HCT116 (cell line): ENCODE data around the gene CAMSAP3. TPM values are rescaled to one million over a fixed set of nuclear protein-coding genes. Genes with fewer than 3 reads are reported as not detected.
"Not testable (repeated sequence)": the region's sequence is repeated elsewhere in the genome, so short reads cannot be mapped to it uniquely, and the experiment has no call there.

ENCODE experiments used
- ATAC-seq: fragments of 200-7000 bp; cut with Tn5 transposase; 2 replicates; pipeline ENCODE4 v1.9.1; 2020; ENCODE audit warnings: mild to moderate bottlenecking, moderate library complexity
- BruUV-seq: library from RNA; stranded (reverse); fragments of 400-500 nt; replicated peaks from 2 replicates; lab custom pipeline; 2021; lab: Mats Ljungman, UMichigan
- CTCF ChIA-PET: fragments of 300-600 bp; sonication (Branson Sonifier 250); formaldehyde crosslinking; loops from one replicate; lab custom pipeline; 2021; ENCODE audit warnings: antibody characterized with exemption; lab: Charles Lee
- POLR2A ChIA-PET: fragments of 300-600, 350-600 bp; sonication (Branson Sonifier 250); formaldehyde crosslinking; loops from one replicate; lab custom pipeline; 2021; ENCODE audit warnings: antibody characterized with exemption; lab: Charles Lee
- RAD21 ChIA-PET, 2 experiments: fragments of 300-600 bp; sonication (Branson Sonifier 250); formaldehyde crosslinking; loops; one replicate each; lab custom pipeline; 2023; ENCODE audit warnings: low total read pairs in 2 of 2; ENCODE audit not compliant: uncharacterized antibody in 2 of 2, unreplicated experiment in 2 of 2, low non-redundant PET in 1 of 2; lab: Charles Lee
- DNase-seq: peaks from one replicate; pipeline ENCODE4 v3.0.0-alpha.2; 2010; ENCODE audit warnings: low read depth, low spot score
- H2AFZ ChIP-seq: fragments of 200-600 bp; shearing (Covaris generic), sonication (generic); 2 replicates; pipeline ENCODE4 v1.6.1; 2017; ENCODE audit warnings: low read depth, mixed run types, mixed read lengths, antibody characterized with exemption, low read length; ENCODE audit not compliant: poor library complexity, severe bottlenecking
- H3K27ac ChIP-seq: 2 replicates; pipeline ENCODE4 v1.5.1; 2012; ENCODE audit warnings: low read depth, low read length
- H3K27me3 ChIP-seq: fragments of 200-600 bp; sonication (generic); 2 replicates; pipeline ENCODE4 v1.6.1; 2016; ENCODE audit warnings: mixed run types, low read length, mixed read lengths; ENCODE audit not compliant: insufficient read depth
- H3K36me3 ChIP-seq, 2 experiments: fragments of 200-500 bp in 1 of 2; fragments of 200-600 bp in 1 of 2; sonication (Bioruptor generic) in 1 of 2; sonication (generic) in 1 of 2; 2 replicates each; pipeline versions ENCODE4 v1.5.1 to v1.6.1; 2014 to 2016; ENCODE audit warnings: low read length in 2 of 2, inconsistent platforms in 1 of 2, mixed read lengths in 1 of 2, mixed run types in 1 of 2; ENCODE audit not compliant: insufficient read depth in 2 of 2, control insufficient read depth in 1 of 2
- H3K4me1 ChIP-seq, 2 experiments: fragments of 200-600 bp in 1 of 2; sonication (generic) in 1 of 2; 2 replicates each; pipeline versions ENCODE4 v1.5.1 to v1.6.1; 2012 to 2017; ENCODE audit warnings: low read length in 2 of 2, inconsistent platforms in 1 of 2, mild to moderate bottlenecking in 1 of 2, mixed read lengths in 1 of 2, mixed run types in 1 of 2, moderate library complexity in 1 of 2; ENCODE audit not compliant: insufficient read depth in 2 of 2, control insufficient read depth in 1 of 2
- H3K4me2 ChIP-seq: fragments of 200-600 bp; sonication (generic); 2 replicates; pipeline ENCODE4 v1.6.1; 2017; ENCODE audit warnings: mixed run types, low read length, mixed read lengths
- H3K4me3 ChIP-seq, 2 experiments: fragments of 200-600 bp in 1 of 2; sonication (generic) in 1 of 2; replicated peaks in 1 of 2; 2 replicates each; pipeline ENCODE4 v1.5.1; 2011 to 2016; ENCODE audit warnings: low read length in 2 of 2, control low read depth in 1 of 2, low read depth in 1 of 2, mild to moderate bottlenecking in 1 of 2, mixed read lengths in 1 of 2, mixed run types in 1 of 2
- H3K79me2 ChIP-seq: fragments of 200-600 bp; sonication (generic); 2 replicates; pipeline ENCODE4 v1.6.1; 2017; ENCODE audit warnings: mild to moderate bottlenecking, mixed run types, low read length, moderate library complexity, mixed read lengths; ENCODE audit not compliant: insufficient read depth
- H3K9ac ChIP-seq: fragments of 200-600 bp; sonication (generic); 2 replicates; pipeline ENCODE4 v1.6.1; 2016; ENCODE audit warnings: low read length, mixed read lengths
- H3K9me2 ChIP-seq: fragments of 200-600 bp; sonication (generic), shearing (Covaris generic); 2 replicates; pipeline ENCODE4 v1.6.1; 2017; ENCODE audit warnings: mixed run types, mild to moderate bottlenecking, moderate library complexity; ENCODE audit not compliant: insufficient read depth
- H3K9me3 ChIP-seq, 2 experiments: fragments of 200-500 bp in 1 of 2; fragments of 200-600 bp in 1 of 2; sonication (Bioruptor generic) in 1 of 2; sonication (generic) in 1 of 2; 2 replicates each; pipeline ENCODE4 v1.6.1; 2014 to 2017; ENCODE audit warnings: low read length in 2 of 2, mixed read lengths in 2 of 2, inconsistent platforms in 1 of 2, low read depth in 1 of 2, mild to moderate bottlenecking in 1 of 2, mixed run types in 1 of 2, moderate library complexity in 1 of 2; ENCODE audit not compliant: control insufficient read depth in 1 of 2, insufficient read depth in 1 of 2
- H4K20me1 ChIP-seq: fragments of 200-600 bp; sonication (generic), shearing (Covaris generic); 2 replicates; pipeline ENCODE4 v1.6.1; 2017; ENCODE audit warnings: mixed run types, mild to moderate bottlenecking, moderate library complexity; ENCODE audit not compliant: insufficient read depth
- RAD21 ChIP-seq: IDR thresholded peaks from 2 replicates; pipeline ENCODE4 v1.6.1; 2012; ENCODE audit warnings: low read depth, mild to moderate bottlenecking
- ZNF274 ChIP-seq: fragments of 200-500 bp; sonication (Bioruptor generic); IDR thresholded peaks from 2 replicates; pipeline ENCODE4 v1.6.1; 2014; ENCODE audit warnings: mild to moderate bottlenecking, low read depth, low read length, inconsistent platforms
- intact Hi-C: fragments of 100-400 bp; cut with micrococcal nuclease; formaldehyde crosslinking; loops from 2 replicates; pipeline ENCODE4 v1.10.0; 2022
- total RNA-seq: library from RNA; stranded (reverse); gene quantifications from one replicate; pipeline ENCODE4 v1.2.1, GENCODE V29; 2021; ENCODE audit not compliant: unreplicated experiment
- TF ChIP-seq, protein P1 (sequence below): IDR thresholded peaks from 2 replicates; pipeline ENCODE4 v1.6.1; 2011; ENCODE audit warnings: mild to moderate bottlenecking, low read length, moderate library complexity; ENCODE audit not compliant: insufficient replicate concordance; ENCODE audit errors: extremely low read depth
- TF ChIP-seq, protein P2 (sequence below): IDR thresholded peaks from 2 replicates; pipeline ENCODE4 v1.6.1; 2012

Gene CAMSAP3
- total RNA-seq, 1 experiment from 2014 or later, result 24.0 TPM

DNA sequence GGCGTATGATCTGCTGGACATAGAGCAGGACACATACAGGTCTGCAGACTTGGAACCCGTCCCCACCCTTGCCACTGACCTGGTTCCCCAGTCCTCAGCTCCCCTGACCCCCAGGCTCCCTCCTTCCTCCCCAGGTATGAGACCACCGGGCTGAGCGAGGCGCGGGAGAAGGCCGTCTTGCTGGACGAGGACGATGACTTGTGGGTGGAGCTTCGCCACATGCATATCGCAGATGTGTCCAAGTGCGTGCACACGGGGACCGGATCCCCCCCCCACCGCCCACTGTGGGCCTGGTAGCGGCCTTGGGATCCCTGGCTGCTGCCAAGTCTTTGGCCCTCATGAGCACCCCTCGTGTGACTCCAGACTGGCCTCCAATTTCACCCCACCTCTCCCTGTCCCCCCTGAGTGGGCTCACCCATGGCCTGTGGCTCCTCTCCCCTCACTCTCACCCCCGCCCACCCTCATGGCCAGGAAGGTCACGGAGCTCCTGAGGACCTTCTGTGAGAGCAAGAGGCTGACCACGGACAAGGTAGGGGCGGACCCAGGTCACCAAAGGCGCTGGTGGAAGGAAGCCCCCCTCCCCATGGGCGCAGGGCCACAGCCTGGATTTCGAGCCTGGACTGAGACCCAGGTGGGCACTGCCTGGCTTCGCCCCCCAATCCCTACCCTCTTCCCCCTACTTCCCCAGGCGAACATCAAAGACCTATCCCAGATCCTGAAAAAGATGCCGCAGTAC is 46.8 kb downstream of the CAMSAP3 start:
- no TSS peak for BruUV-seq
- no peak for DNase-seq
- Histone ChIP-seq H3K9me3 (peaks cover 0 to 4% of the 10 kb centered on the region in 2 experiments; a peak in 1 of 4 replicates), H4K20me1 (no peaks in the 10 kb centered on the region), H3K79me2 (peaks cover 15% of the 10 kb centered on the region), H3K27me3 (no peaks in the 10 kb centered on the region)
- POLR2A ChIA-PET, result no interaction called here
- TF ChIP-seq, protein P1, sequence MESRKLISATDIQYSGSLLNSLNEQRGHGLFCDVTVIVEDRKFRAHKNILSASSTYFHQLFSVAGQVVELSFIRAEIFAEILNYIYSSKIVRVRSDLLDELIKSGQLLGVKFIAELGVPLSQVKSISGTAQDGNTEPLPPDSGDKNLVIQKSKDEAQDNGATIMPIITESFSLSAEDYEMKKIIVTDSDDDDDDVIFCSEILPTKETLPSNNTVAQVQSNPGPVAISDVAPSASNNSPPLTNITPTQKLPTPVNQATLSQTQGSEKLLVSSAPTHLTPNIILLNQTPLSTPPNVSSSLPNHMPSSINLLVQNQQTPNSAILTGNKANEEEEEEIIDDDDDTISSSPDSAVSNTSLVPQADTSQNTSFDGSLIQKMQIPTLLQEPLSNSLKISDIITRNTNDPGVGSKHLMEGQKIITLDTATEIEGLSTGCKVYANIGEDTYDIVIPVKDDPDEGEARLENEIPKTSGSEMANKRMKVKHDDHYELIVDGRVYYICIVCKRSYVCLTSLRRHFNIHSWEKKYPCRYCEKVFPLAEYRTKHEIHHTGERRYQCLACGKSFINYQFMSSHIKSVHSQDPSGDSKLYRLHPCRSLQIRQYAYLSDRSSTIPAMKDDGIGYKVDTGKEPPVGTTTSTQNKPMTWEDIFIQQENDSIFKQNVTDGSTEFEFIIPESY, result no peak
- TF ChIP-seq, protein P2, sequence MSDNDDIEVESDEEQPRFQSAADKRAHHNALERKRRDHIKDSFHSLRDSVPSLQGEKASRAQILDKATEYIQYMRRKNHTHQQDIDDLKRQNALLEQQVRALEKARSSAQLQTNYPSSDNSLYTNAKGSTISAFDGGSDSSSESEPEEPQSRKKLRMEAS, result no peak
- no peak for TF ChIP-seq ZNF274
- TF ChIP-seq, all 23 proteins: peak for 0
- Histone ChIP-seq H3K9me2 (no peaks in the 10 kb centered on the region), H3K4me3 (no peak overlapping the region), H3K4me2 (no peak overlapping the region), H3K4me1 (peaks cover 5 to 20% of the 10 kb centered on the region in 2 experiments; a peak in 3 of 4 replicates), H2AFZ (no peak overlapping the region), H3K9ac (no peak overlapping the region), H3K27ac (no peak overlapping the region), H3K36me3 (peaks cover 0 to 11% of the 10 kb centered on the region in 2 experiments; a peak in 1 of 4 replicates)
- no peak for ATAC-seq
- ChIA-PET RAD21 (no interaction called here), CTCF (no interaction called here)
- intact Hi-C loops, result no loop called here

DNA sequence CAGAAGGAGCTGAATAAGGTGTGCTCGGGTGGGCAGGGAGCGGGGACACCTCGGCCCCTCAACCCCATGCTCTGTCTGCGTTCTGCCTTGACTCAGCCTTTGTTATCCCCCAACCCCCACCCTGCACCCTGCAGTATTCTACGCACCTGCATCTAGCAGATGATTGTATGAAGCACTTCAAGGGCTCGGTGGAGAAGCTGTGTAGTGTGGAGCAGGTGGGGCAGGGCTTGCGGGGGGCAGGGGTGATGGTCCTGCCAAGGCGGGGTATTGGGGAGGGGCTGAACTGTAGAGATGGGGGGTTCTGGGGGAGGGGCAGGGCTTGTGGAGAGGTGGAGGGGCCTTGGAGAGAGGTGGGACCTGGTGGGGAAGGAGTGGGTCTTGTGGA is 47.4 kb downstream of the CAMSAP3 start:
- DNase-seq (no peak), ATAC-seq (no peak)
- ChIA-PET CTCF (interaction anchor here (1.3 kb wide), 1 partner anchor 157 kb away, joined by 4 read pairs; no protein-coding TSS in a partner anchor), POLR2A (no interaction called here), RAD21 (no interaction called here)
- Histone ChIP-seq H3K4me1 (peaks cover 2 to 15% of the 10 kb centered on the region in 2 experiments; a peak in 3 of 4 replicates), H3K4me3 (no peak overlapping the region), H3K27ac (no peak overlapping the region; the same call in 1 of the 2 replicates), H3K36me3 (peaks cover 0 to 11% of the 10 kb centered on the region in 2 experiments; a peak in 1 of 4 replicates), H3K9ac (no peak overlapping the region), H3K4me2 (no peak overlapping the region), H3K9me3 (peaks cover 0 to 4% of the 10 kb centered on the region in 2 experiments; a peak in 1 of 4 replicates), H2AFZ (no peak overlapping the region), H3K79me2 (peaks cover 9% of the 10 kb centered on the region), H3K9me2 (no peaks in the 10 kb centered on the region), H4K20me1 (no peaks in the 10 kb centered on the region), H3K27me3 (no peaks in the 10 kb centered on the region)
- BruUV-seq, result no TSS peak
- TF ChIP-seq RAD21, result no peak
- intact Hi-C loops, result no loop called here

DNA sequence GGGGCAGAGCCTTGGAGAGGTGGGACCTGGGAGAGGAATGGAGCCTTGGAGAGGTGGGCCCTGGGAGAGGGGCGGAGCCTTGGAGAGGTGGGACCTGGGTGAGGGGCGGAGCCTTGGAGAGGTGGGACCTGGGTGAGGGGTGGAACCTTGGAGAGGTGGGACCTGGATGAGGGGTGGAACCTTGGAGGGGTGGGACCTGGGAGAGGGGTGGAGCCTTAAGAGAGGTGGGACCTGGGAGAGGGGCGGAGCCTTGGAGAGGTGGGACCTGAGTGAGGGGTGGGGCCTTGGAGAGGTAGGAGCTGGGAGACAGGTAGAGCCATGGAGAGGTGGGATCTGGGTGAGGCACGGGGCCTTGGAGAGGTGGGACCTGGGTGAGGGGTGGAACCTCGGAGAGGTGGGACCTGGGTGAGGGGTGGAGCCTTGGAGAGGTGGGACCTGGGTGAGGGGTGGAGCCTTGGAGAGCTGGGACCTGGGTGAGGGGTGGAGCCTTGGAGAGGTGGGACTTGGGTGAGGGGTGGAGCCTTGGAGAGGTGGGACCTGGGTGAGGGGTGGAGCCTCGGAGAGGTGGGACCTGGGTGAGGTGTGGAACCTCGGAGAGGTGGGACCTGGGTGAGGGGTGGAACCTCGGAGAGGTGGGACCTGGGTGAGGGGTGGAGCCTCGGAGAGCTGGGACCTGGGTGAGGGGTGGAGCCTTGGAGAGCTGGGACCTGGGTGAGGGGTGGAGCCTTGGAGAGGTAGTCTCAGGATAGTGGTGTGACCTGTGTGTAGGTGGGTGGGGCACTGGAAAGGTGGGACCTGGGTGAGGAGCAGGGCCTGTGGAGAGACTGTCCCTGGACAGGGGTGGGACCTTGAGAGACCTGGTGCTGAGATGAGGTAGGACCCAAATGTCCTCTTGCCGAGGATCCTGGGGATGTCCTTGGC is 48.2 kb downstream of the CAMSAP3 start:
- H3K27me3 ChIP-seq, H3K9ac ChIP-seq, H2AFZ ChIP-seq, H4K20me1 ChIP-seq, H3K9me3 ChIP-seq, H3K79me2 ChIP-seq, H3K9me2 ChIP-seq, H3K4me2 ChIP-seq, BruUV-seq, intact Hi-C loops, H3K4me3 ChIP-seq: not testable (repeated sequence)
- peak; percentile 70 for ATAC-seq
- peak overlapping the region; percentile 4; the same call in 1 of the 2 replicates for H3K27ac ChIP-seq
- H3K36me3 ChIP-seq, result peaks cover 0 to 11% of the 10 kb centered on the region in 2 experiments; a peak in 1 of 4 replicates
- RAD21 ChIA-PET, result interaction anchor here (0.7 to 1.6 kb wide), 2 partner anchors 75 to 156 kb away, joined by 3 to 6 read pairs; no protein-coding TSS in a partner anchor
- peak; percentile 69 for DNase-seq
- POLR2A ChIA-PET, result interaction anchor here (0.6 to 0.7 kb wide), 2 partner anchors 41 to 84 kb away, joined by 3 read pairs; no protein-coding TSS in a partner anchor
- H3K4me1 ChIP-seq, result peaks cover 0 to 13% of the 10 kb centered on the region in 2 experiments; a peak in 2 of 4 replicates
- CTCF ChIA-PET, result interaction anchor here (1.3 to 1.5 kb wide), 2 partner anchors 37 to 156 kb away, joined by 4 to 5 read pairs; partner anchors contain the start of gene TRAPPC5
